SK-N-SH treated with all-trans-retinoic acid at 6 μM for 48 hours (cell line): ENCODE measurements around the gene JAKMIP1.

Source experiments
- ATAC-seq: fragments of 200-7000 bp; cut with Tn5 transposase; 3 replicates; pipeline ENCODE4 v1.9.1; 2020; ENCODE audit warnings: mild to moderate bottlenecking, moderate library complexity
- ARNTL ChIP-seq: fragments of 450-650 bp; formaldehyde crosslinking; IDR thresholded peaks from 2 replicates; pipeline ENCODE4 v1.5.0; 2020; ENCODE audit warnings: low read depth, mild to moderate bottlenecking, moderate library complexity, borderline replicate concordance
- BACH2 ChIP-seq: fragments of 250-450 bp; sonication (Bioruptor Pico); IDR thresholded peaks from 2 replicates; pipeline ENCODE4 v1.9.0; 2021; ENCODE audit warnings: mild to moderate bottlenecking, borderline replicate concordance
- CSDC2 ChIP-seq: fragments of 250-450 bp; sonication (Bioruptor Pico); IDR thresholded peaks from 2 replicates; pipeline ENCODE4 v1.5.0; 2020; ENCODE audit warnings: mild to moderate bottlenecking, moderate library complexity
- ESRRG ChIP-seq: fragments of 250-450 bp; sonication (Bioruptor Pico); IDR thresholded peaks from 2 replicates; pipeline ENCODE4 v1.6.1; 2021; ENCODE audit warnings: mild to moderate bottlenecking
- GLIS3 ChIP-seq: fragments of 250-450 bp; sonication (Bioruptor Pico); IDR thresholded peaks from 2 replicates; pipeline ENCODE4 v1.5.0; 2020; ENCODE audit warnings: mild to moderate bottlenecking, moderate library complexity
- PPARA ChIP-seq: fragments of 250-450 bp; sonication (Bioruptor Pico); IDR thresholded peaks from 2 replicates; pipeline ENCODE4 v1.5.0; 2020; ENCODE audit warnings: mild to moderate bottlenecking, borderline replicate concordance
- RARB ChIP-seq: fragments of 250-450 bp; sonication (Bioruptor Pico); IDR thresholded peaks from 2 replicates; pipeline ENCODE4 v1.8.0; 2021; ENCODE audit warnings: mild to moderate bottlenecking, moderate library complexity
- SNAI2 ChIP-seq: fragments of 250-450 bp; sonication (Bioruptor Pico); IDR thresholded peaks from 2 replicates; pipeline ENCODE4 v1.5.0; 2020; ENCODE audit warnings: mild to moderate bottlenecking, moderate library complexity
- TCF4 ChIP-seq: fragments of 250-450 bp; sonication (Bioruptor Pico); IDR thresholded peaks from 2 replicates; pipeline ENCODE4 v1.8.0; 2021; ENCODE audit warnings: mild to moderate bottlenecking, moderate library complexity, borderline replicate concordance
- TOX ChIP-seq: fragments of 250-450 bp; sonication (Bioruptor Pico); IDR thresholded peaks from 2 replicates; pipeline ENCODE4 v1.8.0; 2021; ENCODE audit warnings: mild to moderate bottlenecking, moderate library complexity, borderline replicate concordance
- ZFP3 ChIP-seq: fragments of 250-450 bp; sonication (Bioruptor Pico); IDR thresholded peaks from 2 replicates; pipeline ENCODE4 v1.5.0; 2020; ENCODE audit warnings: mild to moderate bottlenecking, moderate library complexity
- ZNF565 ChIP-seq: fragments of 450-650 bp; formaldehyde crosslinking; conservative IDR thresholded peaks from 2 replicates; pipeline ENCODE4 v1.5.0; 2020; ENCODE audit warnings: low read depth, mild to moderate bottlenecking, moderate library complexity
- ZNF70 ChIP-seq: fragments of 450-650 bp; formaldehyde crosslinking; IDR thresholded peaks from 2 replicates; pipeline ENCODE4 v1.5.0; 2020; ENCODE audit warnings: mild to moderate bottlenecking, moderate library complexity
- ZNF8 ChIP-seq: fragments of 450-650 bp; formaldehyde crosslinking; IDR thresholded peaks from 2 replicates; pipeline ENCODE4 v1.5.0; 2020; ENCODE audit warnings: mild to moderate bottlenecking, moderate library complexity
- TF ChIP-seq, protein P1 (sequence below): fragments of 250-450 bp; sonication (Bioruptor Pico); IDR thresholded peaks from 2 replicates; pipeline ENCODE4 v1.8.0; 2021; ENCODE audit warnings: low read depth, mild to moderate bottlenecking, moderate library complexity, borderline replicate concordance
- TF ChIP-seq, protein P2 (sequence below): fragments of 250-450 bp; sonication (Bioruptor Pico); IDR thresholded peaks from 2 replicates; pipeline ENCODE4 v1.5.1; 2021; ENCODE audit warnings: mild to moderate bottlenecking, moderate library complexity
- TF ChIP-seq, protein P3 (sequence below): fragments of 250-450 bp; sonication (Bioruptor Pico); IDR thresholded peaks from 2 replicates; pipeline ENCODE4 v1.5.0; 2020; ENCODE audit warnings: mild to moderate bottlenecking, moderate library complexity
- TF ChIP-seq, protein P4 (sequence below): fragments of 250-450 bp; sonication (Bioruptor Pico); IDR thresholded peaks from 2 replicates; pipeline ENCODE4 v1.5.1; 2020; ENCODE audit warnings: low read depth, mild to moderate bottlenecking, moderate library complexity

JAKMIP1 gene

DNA sequence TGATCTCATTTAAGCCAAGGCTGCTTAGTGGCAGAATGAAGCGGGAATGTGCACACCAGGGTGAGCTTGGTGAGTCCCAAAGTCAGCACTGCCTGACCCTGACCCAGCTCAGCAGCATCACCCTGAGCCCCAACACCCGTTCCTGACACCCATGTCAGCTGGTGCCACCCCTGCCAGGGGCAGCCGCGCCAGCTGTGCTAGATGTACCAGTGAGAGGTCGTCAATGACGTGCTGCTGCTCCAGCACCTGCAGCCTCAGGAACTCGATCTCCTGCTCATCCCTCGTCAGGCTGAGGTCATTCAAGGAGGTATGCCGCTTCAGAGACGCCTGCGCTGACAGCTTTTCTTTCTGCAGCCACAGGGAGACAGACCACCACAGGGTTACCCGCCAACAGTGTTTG is 120.4 kb downstream of the JAKMIP1 start (continued):
- TF ChIP-seq, protein P1, sequence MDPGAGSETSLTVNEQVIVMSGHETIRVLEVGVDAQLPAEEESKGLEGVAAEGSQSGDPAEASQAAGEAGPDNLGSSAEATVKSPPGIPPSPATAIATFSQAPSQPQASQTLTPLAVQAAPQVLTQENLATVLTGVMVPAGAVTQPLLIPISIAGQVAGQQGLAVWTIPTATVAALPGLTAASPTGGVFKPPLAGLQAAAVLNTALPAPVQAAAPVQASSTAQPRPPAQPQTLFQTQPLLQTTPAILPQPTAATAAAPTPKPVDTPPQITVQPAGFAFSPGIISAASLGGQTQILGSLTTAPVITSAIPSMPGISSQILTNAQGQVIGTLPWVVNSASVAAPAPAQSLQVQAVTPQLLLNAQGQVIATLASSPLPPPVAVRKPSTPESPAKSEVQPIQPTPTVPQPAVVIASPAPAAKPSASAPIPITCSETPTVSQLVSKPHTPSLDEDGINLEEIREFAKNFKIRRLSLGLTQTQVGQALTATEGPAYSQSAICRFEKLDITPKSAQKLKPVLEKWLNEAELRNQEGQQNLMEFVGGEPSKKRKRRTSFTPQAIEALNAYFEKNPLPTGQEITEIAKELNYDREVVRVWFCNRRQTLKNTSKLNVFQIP (CRISPR knock-in tag), result no peak
- no peak for TF ChIP-seq ZNF70 (CRISPR knock-in tag)
- TF ChIP-seq TCF4 (CRISPR knock-in tag), result no peak
- no peak for TF ChIP-seq ZNF8 (CRISPR knock-in tag)
- no peak for TF ChIP-seq ZNF565 (CRISPR knock-in tag)
- no peak for TF ChIP-seq TOX (CRISPR knock-in tag)
- no peak for TF ChIP-seq GLIS3 (CRISPR knock-in tag)
- TF ChIP-seq PPARA (CRISPR knock-in tag), result no peak
- TF ChIP-seq, protein P2, sequence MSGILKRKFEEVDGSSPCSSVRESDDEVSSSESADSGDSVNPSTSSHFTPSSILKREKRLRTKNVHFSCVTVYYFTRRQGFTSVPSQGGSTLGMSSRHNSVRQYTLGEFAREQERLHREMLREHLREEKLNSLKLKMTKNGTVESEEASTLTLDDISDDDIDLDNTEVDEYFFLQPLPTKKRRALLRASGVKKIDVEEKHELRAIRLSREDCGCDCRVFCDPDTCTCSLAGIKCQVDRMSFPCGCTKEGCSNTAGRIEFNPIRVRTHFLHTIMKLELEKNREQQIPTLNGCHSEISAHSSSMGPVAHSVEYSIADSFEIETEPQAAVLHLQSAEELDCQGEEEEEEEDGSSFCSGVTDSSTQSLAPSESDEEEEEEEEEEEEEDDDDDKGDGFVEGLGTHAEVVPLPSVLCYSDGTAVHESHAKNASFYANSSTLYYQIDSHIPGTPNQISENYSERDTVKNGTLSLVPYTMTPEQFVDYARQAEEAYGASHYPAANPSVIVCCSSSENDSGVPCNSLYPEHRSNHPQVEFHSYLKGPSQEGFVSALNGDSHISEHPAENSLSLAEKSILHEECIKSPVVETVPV, result no peak
- TF ChIP-seq, all 23 proteins: peak for 0

DNA sequence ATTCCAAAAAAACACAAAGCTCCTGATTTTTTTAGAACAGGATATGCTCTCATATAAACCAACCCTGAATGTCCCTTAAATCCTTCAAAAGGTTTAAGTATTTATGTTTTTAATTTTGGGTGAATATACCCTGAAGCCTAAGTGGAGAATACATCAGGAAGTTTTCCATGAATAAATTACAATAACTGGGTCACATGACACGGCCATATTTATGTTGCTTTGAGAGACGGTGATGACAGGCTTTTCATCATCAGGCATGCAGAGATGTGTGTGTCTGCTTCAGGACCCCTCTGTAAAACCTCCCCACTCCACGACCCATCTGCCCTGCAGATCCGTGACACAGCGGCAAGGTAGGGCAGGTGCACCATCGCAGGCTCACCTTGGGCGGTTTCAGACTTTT is 121.8 kb downstream of the JAKMIP1 start:
- TF ChIP-seq, protein P2, result no peak
- TF ChIP-seq GLIS3 (CRISPR knock-in tag) (no peak), TOX (CRISPR knock-in tag) (no peak), BACH2 (CRISPR knock-in tag) (no peak), ARNTL (CRISPR knock-in tag) (no peak), TCF4 (CRISPR knock-in tag) (no peak), ZNF70 (CRISPR knock-in tag) (no peak), CSDC2 (CRISPR knock-in tag) (no peak), RARB (CRISPR knock-in tag) (no peak)
- TF ChIP-seq, protein P1 (CRISPR knock-in tag), result no peak
- TF ChIP-seq, protein P3, sequence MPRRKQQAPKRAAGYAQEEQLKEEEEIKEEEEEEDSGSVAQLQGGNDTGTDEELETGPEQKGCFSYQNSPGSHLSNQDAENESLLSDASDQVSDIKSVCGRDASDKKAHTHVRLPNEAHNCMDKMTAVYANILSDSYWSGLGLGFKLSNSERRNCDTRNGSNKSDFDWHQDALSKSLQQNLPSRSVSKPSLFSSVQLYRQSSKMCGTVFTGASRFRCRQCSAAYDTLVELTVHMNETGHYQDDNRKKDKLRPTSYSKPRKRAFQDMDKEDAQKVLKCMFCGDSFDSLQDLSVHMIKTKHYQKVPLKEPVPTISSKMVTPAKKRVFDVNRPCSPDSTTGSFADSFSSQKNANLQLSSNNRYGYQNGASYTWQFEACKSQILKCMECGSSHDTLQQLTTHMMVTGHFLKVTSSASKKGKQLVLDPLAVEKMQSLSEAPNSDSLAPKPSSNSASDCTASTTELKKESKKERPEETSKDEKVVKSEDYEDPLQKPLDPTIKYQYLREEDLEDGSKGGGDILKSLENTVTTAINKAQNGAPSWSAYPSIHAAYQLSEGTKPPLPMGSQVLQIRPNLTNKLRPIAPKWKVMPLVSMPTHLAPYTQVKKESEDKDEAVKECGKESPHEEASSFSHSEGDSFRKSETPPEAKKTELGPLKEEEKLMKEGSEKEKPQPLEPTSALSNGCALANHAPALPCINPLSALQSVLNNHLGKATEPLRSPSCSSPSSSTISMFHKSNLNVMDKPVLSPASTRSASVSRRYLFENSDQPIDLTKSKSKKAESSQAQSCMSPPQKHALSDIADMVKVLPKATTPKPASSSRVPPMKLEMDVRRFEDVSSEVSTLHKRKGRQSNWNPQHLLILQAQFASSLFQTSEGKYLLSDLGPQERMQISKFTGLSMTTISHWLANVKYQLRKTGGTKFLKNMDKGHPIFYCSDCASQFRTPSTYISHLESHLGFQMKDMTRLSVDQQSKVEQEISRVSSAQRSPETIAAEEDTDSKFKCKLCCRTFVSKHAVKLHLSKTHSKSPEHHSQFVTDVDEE, result no peak
- TF ChIP-seq, protein P4, sequence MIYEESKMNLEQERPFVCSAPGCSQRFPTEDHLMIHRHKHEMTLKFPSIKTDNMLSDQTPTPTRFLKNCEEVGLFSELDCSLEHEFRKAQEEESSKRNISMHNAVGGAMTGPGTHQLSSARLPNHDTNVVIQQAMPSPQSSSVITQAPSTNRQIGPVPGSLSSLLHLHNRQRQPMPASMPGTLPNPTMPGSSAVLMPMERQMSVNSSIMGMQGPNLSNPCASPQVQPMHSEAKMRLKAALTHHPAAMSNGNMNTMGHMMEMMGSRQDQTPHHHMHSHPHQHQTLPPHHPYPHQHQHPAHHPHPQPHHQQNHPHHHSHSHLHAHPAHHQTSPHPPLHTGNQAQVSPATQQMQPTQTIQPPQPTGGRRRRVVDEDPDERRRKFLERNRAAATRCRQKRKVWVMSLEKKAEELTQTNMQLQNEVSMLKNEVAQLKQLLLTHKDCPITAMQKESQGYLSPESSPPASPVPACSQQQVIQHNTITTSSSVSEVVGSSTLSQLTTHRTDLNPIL (CRISPR knock-in tag), result no peak
- ATAC-seq, result no peak

DNA sequence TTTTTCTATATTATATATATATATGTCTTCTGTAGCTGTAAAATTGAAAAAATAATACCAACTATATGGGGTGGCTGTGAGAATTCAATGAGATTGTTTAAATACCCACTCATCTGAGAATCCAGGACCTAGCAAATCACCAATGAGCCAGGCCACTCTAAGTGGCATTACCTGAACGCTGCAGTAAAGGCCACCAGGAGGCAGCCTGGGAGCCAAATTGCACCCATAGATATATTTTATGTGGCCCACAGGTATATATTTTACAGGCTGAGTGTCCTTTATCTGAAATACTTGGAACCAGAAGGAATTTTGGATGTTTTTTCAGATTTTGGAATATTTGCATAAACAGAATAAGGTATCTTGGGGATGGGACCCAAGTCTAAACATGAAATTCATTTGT is 124.0 kb downstream of the JAKMIP1 start:
- TF ChIP-seq ZFP3 (CRISPR knock-in tag) (no peak), ESRRG (CRISPR knock-in tag) (no peak), GLIS3 (CRISPR knock-in tag) (no peak), SNAI2 (no peak), CSDC2 (CRISPR knock-in tag) (no peak), ZNF70 (CRISPR knock-in tag) (no peak)
- TF ChIP-seq, protein P4 (CRISPR knock-in tag), result no peak
- ATAC-seq, result no peak
